ENCODE data around the gene OGFR.
A peak's percentile ranks its signal among the peaks of the same experiment; 100 is the strongest.

The OGFR gene

DNA sequence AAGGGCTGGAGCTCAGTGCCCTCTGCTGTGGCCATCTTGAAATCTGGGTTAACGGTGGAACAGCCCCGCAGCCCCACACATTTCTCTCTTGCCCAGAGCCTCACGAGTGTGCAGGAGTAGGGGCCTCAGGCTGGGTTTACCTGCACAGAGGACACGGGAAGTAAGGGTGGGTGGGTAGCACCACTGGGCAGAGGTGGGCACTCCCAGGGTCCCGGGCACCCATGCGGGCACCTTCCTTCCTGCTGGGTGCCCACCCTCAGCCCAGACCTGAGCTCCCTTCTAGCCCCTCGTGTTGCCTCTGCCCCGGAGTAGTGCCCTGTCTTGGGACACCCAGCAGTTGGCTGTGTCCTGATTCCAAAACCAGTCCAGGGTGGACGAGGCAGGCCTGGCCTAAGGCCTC lies 23.4 kb downstream of the OGFR start:
- DNase-seq, result no peak

- no peak for DNase-seq
These were observed 24.0 kb downstream of the OGFR start for GRCh38 chr20:62828511-62829230.

DNA sequence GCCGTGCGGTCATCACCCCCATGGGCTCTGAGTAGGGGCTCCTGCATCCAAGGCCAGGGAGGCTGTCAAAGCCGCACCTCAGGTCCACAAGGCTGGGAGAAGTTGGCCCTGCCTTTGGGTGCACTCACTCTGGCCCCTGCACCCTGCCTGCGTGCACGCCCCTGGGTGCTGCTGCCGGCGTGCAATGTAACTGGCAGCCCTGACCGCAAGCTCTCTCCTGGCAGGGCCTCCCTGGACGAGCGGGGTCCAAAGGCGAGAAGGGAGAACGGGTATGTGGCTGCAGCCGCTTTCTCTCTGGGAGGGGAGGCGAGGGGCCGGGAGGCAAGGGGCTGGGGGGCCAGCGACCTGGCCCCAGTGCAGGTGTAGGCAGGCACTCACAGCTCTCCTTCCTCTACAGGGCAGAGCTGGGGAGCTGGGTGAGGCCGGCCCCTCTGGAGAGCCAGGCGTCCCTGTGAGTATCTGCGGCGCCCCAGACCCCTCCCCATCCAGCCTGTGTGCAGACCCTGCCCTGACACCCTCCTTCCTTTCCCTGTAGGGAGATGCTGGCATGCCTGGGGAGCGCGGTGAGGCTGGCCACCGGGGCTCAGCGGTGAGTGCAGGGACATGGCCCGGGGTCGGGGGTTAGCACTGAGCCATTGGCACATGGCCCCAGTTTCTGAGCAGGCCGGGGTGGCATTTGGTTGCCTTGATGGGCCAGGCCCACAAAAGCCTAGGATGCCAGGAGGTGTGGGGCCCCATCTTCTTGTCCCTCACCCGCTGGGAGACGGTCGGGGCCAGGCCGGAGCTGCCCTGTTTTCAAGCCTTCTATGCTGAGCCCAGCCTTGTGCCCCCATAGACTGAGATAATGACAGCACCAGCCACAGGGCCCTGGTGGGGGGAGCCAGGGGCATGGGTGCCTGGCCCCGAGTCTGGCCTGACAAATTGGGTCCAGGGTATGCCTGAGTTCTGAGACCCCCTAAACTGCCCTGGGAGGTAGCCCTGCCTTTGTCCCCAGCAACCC lies 24.9 kb downstream of the OGFR start:
- DNase-seq, result no peak

GRCh38 chr20:62830251-62830650 lies 25.6 kb downstream of the OGFR start:
- DNase-seq, result no peak

DNA sequence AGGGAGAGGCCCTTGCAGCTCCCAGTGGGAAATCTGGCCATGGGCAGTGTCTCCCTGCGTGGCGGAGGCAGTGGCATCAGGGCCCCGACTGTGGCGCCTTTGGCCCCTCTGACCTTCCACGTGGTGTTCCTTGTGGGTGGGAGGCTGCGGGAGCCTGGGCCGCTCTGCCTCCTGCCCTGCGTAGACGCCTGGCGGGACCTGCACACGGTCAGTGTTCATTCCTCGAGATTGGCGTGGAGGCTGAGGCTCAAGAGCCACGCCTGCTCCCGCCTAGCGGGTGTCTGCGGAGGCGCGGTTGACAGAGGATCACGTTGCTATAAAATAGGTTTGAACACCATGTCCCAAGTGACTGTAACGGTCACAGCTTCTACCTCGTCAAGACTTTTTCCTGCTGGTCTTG lies 26.2 kb downstream of the OGFR start:
- DNase-seq, result no peak

DNA sequence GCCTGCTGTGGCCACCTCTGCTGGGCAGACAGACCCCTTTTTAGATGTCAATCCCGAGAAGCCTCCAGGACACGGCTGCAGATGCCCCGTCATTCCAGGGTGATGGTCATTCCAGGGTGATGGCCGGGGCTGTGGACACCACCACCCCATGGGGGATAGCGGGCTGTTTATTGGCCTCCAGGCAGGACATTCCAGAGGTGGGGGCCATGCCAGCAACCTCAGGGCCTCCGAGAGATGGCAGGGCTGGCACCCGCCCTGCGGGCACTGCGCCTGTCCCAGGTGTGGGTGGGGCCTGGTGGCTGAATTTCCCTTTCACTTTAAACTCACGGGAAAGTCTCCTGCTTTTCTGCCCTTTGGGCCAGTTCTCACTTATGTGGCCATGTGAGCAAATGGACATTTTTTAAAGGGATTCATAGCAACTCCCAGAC lies 26.7 kb downstream of the OGFR start:
- DNase-seq, result no peak

- DNase-seq, result no peak
These were observed 27.2 kb downstream of the OGFR start for GRCh38 chr20:62831854-62832211.

DNA sequence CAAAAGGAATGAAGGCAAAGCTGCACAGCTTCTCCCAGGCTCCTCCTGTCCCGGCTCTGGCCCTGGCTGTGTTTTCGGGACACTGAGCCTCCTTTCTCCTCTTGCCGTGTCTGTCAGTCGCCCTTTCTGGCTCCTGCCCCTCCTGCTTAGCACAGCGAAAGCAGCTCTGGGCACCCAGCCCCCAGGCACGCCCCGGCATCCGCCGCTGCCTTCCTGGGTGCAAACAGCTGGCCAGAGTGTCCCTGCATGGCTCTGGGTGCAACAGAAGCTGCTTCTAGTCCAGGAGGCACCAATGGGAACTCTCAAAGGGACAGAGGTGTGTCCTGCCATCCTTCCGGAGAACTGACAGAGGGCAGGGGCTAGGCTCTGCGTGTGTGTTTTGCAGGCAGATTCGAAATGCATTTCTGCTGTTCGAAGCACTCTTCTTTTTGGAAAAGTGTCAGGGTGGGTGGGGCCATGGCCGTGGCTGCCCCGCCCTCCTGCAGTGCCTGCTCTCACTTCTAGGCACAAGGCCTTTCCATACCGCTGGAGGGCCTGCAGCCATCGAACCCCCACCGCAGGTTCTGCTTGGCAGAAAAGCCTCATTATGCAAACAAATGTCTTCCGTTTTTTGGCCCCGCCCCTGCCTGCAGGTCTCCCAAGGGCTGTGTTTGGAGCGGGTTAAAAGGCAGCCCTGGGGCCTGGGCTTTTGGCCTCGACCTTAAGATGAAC lies 27.7 kb downstream of the OGFR start:
- peak; percentile 52 for DNase-seq

DNA sequence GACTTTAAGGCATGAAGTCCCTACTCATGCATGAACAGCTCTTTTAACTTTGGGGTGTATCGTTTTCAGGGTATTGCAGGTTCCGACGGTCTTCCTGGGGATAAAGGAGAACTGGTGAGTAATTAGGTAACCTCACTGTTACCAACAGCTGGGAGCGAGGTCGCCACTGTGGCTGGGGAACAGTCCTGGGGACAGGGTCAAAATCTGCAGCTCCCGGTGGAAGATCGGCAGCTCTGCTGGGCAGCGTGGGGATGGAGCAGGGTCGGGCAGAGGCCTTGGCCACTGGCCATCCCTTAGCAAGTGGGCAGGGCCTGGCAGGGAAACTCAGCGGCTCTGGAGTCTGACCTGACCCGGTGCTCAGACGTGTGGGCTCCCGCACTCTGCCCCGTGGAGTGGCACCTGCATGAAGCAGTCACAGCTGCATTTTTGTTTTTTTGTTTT lies 28.3 kb downstream of the OGFR start:
- DNase-seq, result no peak

DNA sequence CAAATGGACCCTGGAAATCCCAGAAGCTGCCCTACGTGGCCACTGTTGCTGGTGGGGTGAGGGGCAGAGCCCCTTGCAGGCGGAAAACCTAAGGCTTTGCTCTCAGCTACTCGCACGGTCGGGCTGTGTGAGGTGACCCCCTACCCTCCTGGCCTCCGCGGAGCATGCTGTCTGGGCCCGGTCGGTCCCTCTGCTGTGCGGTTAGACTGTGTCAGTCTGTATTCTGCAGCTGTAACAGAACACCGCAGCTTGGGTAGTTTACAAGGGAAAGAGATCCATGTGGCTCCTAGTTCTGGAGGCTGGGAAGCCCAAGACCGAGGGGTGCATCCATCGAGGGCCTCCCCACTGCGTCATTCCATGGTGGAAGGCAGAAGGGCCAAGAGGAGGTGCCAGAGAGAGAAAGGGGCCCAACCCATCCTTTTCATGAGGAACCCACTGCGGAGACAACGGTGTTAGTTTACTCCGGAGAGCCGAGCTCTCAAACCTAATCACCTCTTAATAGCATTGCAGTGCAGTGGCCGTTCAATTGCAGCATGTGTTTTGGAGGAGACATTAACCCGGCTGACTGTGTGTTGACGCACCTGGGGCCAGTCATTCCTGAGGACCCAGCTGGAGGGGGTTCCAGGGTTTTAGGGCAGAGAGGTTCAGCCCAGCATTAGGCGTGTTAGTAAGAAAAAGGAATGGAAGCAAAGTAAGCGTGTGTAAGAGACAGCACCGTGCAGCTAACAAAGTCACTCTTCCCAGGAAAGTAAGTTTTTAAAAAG lies 30.5 kb downstream of the OGFR start:
- DNase-seq, result no peak

GRCh38 chr20:62835931-62836861 lies 31.6 kb downstream of the OGFR start:
- no peak for DNase-seq

GRCh38 chr20:62836967-62837490 lies 32.4 kb downstream of the OGFR start:
- DNase-seq, result no peak

DNA sequence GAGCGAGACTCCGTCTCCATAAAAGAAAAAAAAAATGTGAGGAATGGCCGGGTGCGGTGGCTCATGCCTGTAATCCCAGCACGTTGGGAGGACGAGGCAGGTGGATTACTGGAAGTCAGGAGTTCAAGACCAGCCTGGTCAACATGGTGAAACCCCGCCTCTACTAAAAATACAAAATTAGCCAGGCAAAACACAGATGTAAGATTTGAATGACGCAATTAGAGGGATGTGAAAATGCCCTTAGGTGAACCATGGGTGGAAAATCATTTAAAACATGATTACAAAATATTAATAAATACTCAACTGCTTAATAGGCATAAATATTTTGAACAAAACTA lies 33.1 kb downstream of the OGFR start:
- no peak for DNase-seq

DNA sequence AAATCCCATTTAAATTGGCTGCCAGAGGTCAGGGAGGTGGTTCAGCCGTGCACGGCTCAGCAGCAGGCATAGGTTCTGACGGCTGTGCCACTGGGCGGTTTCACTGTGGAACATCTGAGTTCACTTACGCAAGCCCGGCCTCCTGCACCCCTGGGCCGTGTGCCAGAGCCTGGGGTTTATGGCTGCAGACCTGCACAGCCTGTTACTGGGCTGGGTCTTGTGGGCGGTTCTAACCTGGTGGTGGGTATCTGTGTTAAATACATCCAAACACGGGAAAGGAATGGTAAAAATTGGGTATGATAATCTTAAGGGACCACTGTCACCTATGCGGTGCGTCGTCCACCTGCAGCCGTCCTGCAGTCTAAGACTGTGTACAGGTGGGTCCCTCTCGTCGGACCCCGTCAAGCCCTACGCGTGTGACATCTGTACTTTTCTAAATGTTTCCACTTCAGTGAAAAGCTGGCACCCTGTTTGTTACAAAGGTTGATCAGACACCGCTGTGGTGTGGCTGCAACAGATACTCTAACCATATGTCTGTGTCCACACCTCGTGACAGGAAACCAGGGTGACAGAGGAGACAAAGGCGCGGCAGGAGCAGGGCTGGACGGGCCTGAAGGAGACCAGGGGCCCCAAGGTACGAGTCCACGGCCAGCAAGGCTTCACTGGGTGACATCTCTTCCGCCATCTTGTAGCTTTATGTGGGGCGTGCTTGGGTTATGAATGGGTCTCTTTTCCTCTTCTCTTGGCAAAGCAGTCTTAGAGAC lies 33.7 kb downstream of the OGFR start:
- DNase-seq, result peak; percentile 4

GRCh38 chr20:62839261-62839660 lies 34.6 kb downstream of the OGFR start:
- DNase-seq, result no peak

GRCh38 chr20:62839816-62840215 lies 35.2 kb downstream of the OGFR start:
- DNase-seq, result no peak

DNA sequence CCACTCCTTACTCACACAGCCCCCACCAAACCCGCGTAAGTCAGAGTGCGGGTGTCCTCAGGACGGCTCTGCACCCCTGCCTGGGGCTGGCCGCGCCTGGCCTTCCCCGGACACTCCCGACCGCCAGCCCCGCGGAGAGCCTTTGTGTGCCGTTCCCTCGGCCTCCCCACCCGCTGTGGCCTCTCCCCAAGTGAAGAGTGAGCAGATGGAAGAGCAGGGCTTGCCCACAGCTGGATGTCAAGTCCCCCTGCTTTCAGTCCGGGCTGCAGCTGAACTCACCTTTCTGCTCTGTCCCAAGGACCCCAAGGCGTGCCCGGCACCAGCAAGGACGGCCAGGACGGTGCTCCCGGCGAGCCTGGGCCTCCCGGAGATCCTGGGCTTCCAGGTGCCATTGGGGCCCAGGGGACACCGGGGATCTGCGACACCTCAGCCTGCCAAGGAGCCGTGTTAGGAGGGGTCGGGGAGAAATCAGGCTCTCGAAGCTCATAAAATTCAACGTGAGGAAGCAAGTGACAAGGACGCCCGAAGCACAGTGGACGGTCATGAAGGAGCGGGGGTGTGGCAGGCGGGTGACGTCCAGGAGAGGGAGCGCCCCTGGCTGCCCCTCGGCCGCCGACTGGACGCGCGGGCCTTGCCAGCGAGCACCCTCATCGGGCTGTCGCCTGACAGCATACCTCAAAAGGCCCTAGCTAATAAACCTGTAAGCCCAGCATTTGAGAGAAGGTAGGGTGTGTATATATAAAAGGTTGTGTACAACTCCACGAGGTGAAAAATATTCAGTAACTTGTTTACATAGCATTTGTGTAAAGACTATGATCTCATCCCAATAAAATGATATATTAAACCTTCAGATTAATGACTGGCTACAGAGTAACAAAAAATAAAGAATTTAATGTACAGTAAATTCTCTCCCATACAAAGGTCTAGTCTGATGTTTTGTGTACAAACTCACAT lies 35.9 kb downstream of the OGFR start:
- DNase-seq, result no peak

DNA sequence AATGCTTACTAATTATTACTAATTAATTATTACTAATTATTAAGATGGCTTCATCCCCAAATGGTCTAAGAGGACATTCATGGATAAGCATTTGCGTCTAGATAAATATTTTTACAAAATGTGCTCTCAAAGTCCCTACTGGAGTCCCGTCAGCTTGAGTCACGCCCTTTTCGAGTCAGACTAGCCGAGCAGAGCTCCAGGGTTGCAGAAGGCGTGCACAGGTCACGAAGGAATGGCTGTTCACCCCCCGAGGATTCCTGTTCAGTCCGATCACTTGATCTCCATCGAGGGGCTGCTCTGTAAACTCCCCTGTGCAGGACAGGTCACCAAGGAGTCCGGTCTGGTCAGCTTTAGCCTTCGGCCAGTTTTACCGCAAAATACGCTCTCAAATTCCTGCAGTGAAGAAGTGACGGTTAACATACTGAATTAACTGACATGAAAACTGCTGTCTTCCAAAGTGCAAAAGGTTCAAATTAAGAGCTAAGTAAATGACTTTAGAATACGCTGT lies 37.1 kb downstream of the OGFR start:
- DNase-seq, result no peak

DNA sequence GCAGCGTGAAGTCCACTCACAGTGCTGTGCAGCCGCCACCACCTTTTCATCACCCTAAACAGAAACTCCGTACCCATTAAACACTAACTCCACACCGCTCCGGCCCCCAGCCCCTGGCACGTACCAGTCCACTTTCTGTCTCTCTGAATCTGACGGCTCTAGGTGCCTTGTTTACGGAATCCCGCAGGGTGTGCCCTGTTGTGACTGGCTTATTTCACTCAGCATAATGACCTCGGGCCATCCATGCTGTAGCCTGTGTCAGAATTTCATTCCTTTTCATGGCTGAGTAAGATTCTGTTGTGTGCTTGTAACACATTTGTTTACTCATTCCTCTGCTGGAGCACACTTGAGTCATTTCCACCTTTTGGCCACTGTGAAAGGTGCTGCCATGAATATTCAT lies 39.0 kb downstream of the OGFR start:
- no peak for DNase-seq
